NCI-H748 treated with DMSO at 0.1 percent for 48 hours (cell line): ENCODE results near the gene SEBOX.
"Not testable (repeated sequence)": the region's sequence is repeated elsewhere in the genome, so short reads cannot be mapped to it uniquely, and the experiment has no call there.

Experiments
- DNase-seq: peaks from one replicate; lab custom pipeline; 2025; lab: John Stamatoyannopoulos, UW

The SEBOX gene

GRCh38 chr17:28340374-28340773 is 24.6 kb downstream of the SEBOX start:
- DNase-seq, result no peak

- no peak for DNase-seq
Observed at GRCh38 chr17:28339431-28339830, 25.6 kb downstream of the SEBOX start.

DNA sequence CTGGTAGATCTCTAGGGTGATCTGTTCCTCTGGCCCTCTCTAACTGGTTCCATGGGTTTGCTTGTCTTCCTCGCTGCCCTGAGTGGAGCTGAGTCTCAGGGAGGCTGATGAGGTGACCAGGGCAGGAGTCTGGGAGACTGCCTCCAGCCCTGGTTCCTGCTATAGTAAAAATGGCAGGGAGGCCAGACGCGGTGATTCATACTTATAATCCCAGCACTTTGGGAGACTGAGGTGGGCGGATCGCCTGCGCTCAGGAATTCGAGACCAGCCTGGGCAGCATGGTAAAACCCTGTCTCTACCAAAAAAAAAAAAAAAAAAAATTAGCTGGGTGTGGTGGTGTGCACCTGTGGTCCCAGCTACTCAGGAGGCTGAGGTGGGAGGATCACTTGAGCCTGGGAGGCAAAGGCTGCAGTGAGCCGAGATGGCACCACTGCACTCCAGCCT is 26.2 kb downstream of the SEBOX start:
- DNase-seq, result not testable (repeated sequence)

DNA sequence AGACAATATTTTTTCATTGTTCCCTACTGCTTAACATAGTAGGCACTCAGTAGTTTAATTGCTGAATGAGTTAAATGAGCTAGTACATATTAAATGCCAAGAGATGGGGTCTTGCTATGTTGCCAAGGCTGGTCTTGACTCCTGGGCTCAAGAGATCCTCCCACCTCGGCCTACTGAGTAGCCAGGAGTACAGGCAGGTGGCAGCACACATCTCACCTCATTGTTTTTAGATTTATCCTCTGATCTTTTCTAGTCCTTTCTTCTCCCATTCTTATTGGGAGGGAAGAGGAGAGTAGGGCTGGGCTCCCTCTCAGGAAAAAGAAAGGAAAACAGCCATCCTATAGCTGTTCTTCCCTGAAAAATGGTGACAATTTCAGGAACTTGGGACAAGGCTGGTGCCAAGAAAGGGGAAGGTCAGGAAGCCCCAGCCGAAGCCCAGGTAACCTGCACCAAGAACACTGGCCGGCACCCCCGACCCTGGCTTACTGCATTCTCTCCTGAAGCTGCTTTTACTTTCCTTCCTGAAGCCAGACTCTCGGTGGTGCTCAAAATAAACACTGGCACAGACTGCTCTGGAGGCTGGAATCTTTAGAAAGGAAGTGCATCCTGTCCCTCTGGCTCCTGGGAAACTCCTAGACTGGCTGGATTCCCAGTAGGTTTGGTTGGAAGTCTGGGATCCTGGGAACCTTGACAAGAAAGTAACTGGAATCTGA is 26.8 kb downstream of the SEBOX start:
- DNase-seq, result no peak

DNA sequence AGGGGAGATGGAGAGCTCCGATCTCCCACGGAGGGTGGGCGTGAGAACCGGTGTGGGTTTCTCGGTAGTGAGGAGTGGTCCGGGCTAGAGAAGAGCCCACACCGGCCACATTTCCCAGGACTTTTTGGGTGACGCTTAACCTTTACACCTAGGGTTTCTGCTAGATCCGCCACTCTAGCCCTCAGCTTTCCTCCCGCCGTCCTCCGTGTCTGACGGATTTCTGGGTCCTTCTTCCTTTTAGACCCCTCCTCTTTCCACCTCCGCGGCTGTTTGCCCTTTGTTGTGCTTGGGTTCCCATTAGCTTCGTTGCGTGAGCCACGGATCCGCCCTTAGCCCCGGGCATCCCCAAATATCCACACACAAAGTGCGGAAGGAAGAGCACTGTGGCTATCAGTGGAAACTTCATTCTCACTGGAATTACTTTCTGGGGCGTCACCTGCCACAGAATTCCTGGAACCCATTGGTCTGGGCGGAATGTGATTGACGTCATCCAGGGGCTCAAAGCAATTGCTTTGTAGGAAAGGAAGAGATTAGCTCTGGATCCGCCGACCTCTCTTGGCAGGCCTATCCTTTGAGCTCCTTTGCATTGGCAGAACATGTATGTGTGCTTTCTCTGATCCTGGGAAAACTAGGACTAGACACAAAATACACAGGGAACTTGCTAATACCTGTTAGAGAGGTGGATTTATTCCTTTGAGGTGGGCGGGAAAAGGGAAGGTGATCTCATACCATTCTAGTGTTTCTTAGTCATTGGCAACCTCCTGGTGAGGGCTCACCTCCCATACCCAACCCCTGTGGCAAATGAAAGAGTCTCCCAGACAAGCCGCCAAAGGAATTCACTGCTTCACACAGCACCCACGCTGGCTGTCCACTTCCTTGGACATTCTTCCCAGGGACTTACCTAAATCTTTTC is 28.8 kb downstream of the SEBOX start:
- DNase-seq, result peak; percentile 56

DNA sequence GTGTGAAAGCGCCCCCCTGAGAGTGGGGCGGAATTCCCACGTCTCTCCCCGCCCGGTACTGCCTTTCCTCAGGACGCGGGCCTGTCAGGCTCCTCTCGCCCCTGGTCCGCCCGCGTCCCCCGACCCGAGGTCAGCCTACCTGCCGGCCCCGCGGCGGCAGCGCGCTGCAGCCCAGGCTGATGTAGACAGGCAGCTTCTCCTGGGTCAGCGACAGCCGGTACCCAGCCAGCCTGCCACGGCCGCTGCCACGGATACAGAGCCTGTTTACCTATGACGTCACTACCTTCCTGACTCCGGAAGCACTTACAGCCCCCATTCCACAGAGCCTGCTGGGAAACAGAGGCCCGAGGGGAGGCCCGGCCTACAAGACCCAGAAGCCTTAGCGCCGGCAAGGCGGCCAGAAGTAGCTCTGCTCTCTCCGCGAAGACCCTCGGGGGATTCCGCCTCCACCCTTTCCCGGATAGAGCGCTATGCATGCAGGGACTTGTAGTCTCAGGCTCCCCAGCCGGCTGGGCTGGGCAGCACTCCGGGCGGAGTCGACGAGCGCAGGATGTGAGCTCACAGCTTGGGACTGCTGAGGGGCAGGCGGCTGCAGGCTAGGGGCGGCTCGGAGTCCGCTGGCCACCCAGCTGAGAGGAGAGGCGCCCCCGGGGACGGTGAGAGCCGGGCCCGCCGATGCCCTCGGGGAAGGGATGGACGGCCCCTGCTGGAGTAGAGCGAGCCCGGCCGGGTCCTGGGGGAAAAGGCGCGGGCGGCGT is 29.6 kb downstream of the SEBOX start, which contains the start of the genes IFT20 and TNFAIP1:
TSS of gene IFT20 (minus strand) at position 272 of the 758 bp plus-strand sequence. CDS start 3,487 bp downstream, outside the sequence.
TSS of gene TNFAIP1 (plus strand) at position 561 of the 758 bp plus-strand sequence. CDS start 3,761 bp downstream, outside the sequence.
- DNase-seq, result peak; percentile 99

DNA sequence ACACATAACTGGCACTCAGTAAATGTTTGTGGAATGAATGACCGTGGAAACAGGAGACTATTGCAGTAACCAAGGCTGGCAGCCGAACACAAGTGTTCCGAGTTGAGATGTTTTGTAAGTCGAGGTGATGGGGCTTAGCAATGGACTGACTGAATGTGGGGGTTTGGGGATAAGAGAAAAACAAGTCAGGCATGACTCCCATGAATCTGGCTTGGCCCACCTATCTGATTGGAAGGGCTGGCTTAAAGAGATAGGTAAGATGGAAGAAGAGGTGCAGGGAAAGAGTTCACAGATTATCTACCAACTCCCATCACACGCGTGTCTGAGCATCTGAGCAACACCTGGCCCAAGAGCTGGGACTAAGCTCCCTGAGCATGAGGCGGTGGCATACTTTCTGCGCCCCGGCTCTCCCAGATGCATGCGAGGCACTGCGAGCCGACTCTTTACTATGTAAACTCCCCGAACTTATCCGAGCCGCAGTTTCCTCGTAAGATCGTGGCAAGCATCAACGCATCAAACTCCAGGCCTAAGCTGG is 30.3 kb downstream of the SEBOX start:
- no peak for DNase-seq

- DNase-seq, result no peak
Observed at GRCh38 chr17:28334171-28334570, 30.8 kb downstream of the SEBOX start.

GRCh38 chr17:28333083-28333746 is 31.8 kb downstream of the SEBOX start:
- no peak for DNase-seq

- no peak for DNase-seq
Observed at GRCh38 chr17:28331891-28332420, 33.0 kb downstream of the SEBOX start.

DNA sequence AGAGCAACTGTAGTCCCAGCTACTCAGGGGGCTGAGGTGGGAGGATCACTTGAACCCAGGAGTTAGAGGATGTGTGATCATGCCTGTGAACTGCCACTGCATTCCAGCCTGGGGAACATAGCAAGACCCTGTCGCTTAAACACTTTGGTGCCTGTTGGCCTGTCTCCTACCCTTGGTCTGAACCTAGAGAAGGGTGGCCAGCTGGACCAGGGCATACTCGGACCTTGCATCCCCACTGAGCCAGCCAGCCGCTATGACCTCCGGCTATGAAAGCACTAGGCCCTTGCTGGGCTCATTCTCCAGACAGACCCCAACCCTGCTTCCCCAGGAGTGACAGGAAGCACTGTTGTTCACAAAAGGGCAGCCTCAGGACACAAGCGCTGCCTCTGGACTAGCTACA is 34.3 kb downstream of the SEBOX start:
- DNase-seq, result no peak

DNA sequence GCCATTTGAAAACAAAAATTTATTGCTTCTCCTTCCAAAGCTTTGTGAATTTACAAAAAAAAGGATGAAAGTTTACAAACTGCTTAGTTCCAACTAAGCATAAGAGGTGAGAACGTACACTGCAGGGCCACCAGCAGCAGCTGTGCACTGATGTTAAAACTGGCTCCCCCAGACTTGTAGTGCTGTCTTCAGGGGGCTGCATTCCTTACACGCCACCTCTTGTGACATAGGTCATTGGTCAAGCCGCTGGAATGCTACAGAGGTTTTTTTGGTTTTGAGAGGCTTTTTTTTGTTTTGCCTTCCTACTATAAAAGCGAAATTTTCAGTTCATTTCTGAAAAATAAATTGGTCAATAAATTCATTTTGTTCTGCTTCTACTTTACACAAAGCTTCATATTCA is 36.7 kb downstream of the SEBOX start:
- no peak for DNase-seq

- DNase-seq, result no peak
Observed at GRCh38 chr17:28327709-28328108, 37.3 kb downstream of the SEBOX start.

DNA sequence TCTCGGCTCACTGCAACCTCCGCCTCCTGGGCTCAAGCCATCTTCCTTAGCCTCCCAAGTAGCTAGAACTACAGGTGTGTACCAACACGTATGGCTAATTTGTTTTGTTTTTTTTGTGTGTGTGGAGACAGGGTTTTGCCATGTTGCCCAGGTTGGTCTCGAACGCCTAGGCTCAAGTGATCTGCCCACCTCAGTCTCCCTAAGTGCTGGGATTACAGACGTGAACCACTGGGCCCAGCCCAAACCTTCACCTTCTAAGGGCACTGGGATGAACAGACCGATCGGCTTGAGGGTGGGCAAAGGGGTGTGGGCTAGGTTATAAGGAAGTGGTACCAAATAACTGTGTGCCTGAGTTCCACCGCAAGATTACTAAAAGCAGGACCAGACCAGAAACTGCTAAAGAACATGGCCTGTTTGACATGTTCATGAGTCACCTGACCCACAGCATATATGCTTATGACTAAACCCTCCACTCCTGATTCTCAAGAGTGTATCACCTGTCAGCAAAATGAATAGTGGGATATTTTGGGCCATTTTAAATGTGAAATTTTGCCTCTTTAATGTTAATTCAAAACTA is 37.9 kb downstream of the SEBOX start:
- DNase-seq, result no peak

GRCh38 chr17:28326114-28326513 is 38.9 kb downstream of the SEBOX start:
- DNase-seq, result no peak

DNA sequence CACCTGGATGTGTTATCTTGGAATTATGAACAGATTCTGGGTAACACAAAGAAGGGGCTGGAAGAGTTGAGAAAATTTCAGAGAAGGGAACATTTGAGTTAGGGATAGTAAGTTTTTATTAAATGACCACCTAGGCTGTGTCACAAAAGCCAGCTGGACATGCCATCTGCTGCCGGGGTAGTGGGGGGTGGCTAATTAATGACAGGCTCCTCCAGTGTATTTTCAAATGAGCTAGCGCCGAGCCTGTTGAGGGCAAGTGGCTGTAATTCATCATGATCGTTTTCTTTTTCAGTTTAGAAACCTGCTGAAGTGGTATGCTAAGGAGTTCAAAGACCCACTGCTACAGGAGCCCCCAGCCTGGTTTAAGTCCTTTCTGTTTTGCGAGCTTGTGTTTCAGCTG is 39.8 kb downstream of the SEBOX start:
- DNase-seq, result no peak

DNA sequence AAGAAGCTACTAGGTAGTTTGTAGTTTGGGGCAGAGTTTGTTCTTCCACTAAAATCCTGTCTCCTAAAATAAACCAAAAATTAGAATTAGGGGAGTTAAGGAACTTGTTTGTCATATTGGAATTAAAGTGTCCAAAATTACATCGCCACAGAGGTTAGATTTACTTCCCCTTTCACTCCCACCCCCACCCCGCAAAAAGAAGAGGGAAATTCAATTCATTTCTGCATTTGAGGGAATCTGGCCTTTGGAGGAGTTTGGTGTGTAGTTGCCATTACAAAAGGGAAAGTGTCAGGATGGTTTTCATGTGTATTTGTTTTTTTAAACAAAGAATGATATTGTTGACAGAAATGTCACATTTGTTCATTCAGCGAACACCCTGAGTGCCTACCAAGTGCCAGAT is 40.2 kb downstream of the SEBOX start:
- no peak for DNase-seq

DNA sequence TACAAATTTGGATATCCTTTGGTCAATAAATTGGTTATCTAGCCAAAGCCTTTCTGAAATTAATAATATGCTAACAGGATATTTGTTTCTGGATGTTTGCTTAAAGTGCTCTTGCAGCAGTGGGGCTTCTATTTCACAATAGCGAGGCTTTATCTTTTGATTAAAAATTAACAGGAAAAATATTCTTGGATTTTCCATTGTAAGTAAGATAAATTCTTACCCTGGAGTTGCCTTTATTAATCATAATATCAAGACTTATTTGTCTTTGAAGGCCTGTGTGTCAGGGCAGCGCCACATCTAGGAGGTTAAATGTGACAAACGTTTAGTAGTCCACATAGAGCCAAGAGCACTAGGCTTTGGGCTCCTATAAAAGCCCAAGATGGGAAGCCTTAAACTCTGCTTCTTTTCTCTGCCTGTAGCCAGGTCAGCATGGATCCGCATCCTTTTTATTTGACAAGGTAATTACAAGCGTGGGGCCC is 40.7 kb downstream of the SEBOX start:
- no peak for DNase-seq

DNA sequence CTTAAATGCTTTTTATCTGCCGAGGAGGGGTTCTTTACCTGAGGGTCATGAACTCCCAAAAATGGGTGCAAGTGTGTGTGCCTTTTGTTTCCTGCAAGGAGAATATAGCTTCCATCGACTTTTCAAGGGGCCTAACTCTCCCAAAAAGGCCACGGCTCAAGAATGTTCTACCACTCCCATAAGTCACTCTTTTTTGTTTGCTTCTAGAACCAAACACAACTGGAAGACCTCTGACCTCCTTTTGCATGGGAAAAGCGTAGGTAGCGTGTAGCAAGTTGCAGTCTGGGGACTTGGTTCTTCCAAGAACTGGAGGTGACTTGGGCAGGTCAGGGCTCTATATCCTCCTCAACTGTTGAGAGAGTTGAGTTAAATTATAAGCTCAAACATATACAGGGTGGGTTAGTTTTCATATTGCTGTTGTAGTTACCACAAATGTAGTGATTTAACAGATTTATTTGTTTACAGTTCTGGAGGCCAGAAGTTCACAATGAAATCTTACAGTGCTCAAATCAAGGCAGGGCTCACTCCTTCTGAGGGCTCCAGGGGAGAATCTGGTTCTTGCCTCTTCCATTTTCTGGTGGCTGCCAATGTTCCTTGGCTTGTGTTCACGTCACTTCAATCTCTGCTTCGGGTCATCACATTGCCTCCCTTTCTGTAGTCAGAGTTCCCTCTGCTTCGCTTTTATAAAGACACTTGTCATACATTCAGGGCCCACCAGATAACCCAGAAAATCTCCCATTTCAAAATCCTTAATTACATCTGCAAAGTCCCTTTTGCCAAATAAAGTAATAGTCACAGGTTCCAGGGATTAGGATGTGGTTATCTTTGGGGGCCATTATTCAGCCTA is 44.6 kb downstream of the SEBOX start:
- no peak for DNase-seq

DNA sequence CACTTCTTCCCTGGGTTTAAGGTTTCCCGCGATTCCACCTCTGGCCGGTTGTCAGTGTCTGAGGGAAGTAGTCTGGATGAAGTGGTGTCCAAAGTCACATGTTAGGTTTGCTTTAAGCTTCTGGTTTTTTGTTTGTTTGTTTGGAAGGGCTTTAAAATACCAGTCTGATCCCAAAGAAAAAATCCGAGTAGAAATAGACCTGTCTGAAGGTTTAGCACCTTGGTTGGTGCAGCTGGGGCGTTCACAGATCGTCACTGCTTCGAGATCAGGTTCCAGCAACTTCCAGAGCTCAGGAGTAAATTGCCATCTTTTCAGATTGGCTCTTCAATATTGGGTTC is 45.4 kb downstream of the SEBOX start:
- DNase-seq, result no peak
